Thoracic aorta (tissue), 2 donors: ENCODE results near the gene MUC20. TPM values are rescaled to one million over a fixed set of nuclear protein-coding genes. Genes with fewer than 3 reads are reported as not detected.
"Not testable (repeated sequence)": the region's sequence is repeated elsewhere in the genome, so short reads cannot be mapped to it uniquely, and the experiment has no call there.

ENCODE experiments used
- ATAC-seq: fragments of 150-250 bp; one replicate; pipeline ENCODE4 v1.8.0; 2017; ENCODE audit warnings: low read depth; ENCODE audit not compliant: insufficient number of reproducible peaks, low FRiP score
- DNase-seq: peaks from one replicate; pipeline ENCODE4 v3.0.0-alpha.2; 2020; ENCODE audit warnings: low spot score
- H3K27ac ChIP-seq, 2 donors: fragments of 200-600 bp; sonication (generic); 1 replicate in 1 of 2; 2 replicates in 1 of 2; pipeline ENCODE4 v1.5.1; 2016; ENCODE audit warnings: mild to moderate bottlenecking in 2 of 2, moderate library complexity in 2 of 2
- H3K27me3 ChIP-seq: fragments of 200-600 bp; sonication (generic); replicated peaks from 2 replicates; pipeline ENCODE4 v1.6.0; 2016; ENCODE audit warnings: mild to moderate bottlenecking; ENCODE audit not compliant: insufficient read depth
- H3K36me3 ChIP-seq: fragments of 200-600 bp; sonication (generic); one replicate; pipeline ENCODE4 v1.5.1; 2016
- H3K4me1 ChIP-seq, 2 donors: fragments of 200-600 bp; sonication (generic); 1 replicate in 1 of 2; 2 replicates in 1 of 2; pipeline versions ENCODE4 v1.5.1 to v1.6.0; 2016; ENCODE audit warnings: low read depth in 2 of 2, mild to moderate bottlenecking in 1 of 2; ENCODE audit not compliant: control insufficient read depth in 1 of 2
- H3K4me3 ChIP-seq: fragments of 200-600 bp; sonication (generic); 2 replicates; pipeline ENCODE4 v1.5.1; 2016; ENCODE audit warnings: mild to moderate bottlenecking
- H3K9me3 ChIP-seq: fragments of 200-600 bp; sonication (generic); 2 replicates; pipeline ENCODE4 v1.5.1; 2016
- total RNA-seq, 2 donors: library from RNA; depleted of rRNA; stranded (reverse); fragments of >200 nt; gene quantifications; one replicate each; pipeline versions ENCODE4 v1.1.0 to v1.2.3, GENCODE V29; 2016
- TF ChIP-seq, protein P1 (sequence below): fragments of 200-600 bp; sonication (generic); IDR thresholded peaks from one replicate; pipeline ENCODE4 v1.5.1; 2019; ENCODE audit warnings: antibody characterized with exemption

The MUC20 gene
- total RNA-seq, 2 donors from 2014 or later = 3.4 to 6.8 TPM

DNA sequence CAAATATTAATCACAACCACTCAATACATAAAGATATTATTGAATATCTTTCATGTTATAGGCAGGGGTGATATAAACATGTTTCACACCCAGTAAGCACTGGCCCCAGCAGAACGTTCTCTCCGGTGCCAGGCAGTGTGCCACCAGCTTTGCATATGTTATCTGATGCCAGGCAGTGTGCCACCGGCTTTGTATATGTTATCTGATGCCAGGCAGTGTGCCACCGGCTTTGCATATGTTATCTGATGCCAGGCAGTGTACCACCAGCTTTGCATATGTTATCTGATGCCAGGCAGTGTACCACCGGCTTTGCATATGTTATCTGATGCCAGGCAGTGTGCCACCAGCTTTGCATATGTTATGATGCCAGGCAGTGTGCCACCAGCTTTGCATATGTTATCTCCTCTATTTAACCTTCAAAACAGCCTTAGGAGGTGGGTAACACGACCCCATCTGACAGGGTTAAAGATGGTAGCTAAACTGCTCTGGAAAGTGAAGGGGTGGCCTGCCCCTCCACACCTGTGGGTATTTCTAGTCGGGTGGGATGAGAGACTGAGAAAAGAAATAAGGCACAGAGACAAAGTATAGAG lies 6.9 kb downstream of the MUC20 start:
- Histone ChIP-seq H3K4me3 (no peak overlapping the region), H3K9me3 (no peaks in the 10 kb centered on the region), H3K4me1 (no peaks in the 10 kb centered on the region), H3K27me3 (no peaks in the 10 kb centered on the region), H3K27ac (no peak overlapping the region), H3K36me3 (peaks cover 3% of the 10 kb centered on the region)
- ATAC-seq (no peak), DNase-seq (no peak)
- TF ChIP-seq, protein P1, sequence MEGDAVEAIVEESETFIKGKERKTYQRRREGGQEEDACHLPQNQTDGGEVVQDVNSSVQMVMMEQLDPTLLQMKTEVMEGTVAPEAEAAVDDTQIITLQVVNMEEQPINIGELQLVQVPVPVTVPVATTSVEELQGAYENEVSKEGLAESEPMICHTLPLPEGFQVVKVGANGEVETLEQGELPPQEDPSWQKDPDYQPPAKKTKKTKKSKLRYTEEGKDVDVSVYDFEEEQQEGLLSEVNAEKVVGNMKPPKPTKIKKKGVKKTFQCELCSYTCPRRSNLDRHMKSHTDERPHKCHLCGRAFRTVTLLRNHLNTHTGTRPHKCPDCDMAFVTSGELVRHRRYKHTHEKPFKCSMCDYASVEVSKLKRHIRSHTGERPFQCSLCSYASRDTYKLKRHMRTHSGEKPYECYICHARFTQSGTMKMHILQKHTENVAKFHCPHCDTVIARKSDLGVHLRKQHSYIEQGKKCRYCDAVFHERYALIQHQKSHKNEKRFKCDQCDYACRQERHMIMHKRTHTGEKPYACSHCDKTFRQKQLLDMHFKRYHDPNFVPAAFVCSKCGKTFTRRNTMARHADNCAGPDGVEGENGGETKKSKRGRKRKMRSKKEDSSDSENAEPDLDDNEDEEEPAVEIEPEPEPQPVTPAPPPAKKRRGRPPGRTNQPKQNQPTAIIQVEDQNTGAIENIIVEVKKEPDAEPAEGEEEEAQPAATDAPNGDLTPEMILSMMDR = no peak

DNA sequence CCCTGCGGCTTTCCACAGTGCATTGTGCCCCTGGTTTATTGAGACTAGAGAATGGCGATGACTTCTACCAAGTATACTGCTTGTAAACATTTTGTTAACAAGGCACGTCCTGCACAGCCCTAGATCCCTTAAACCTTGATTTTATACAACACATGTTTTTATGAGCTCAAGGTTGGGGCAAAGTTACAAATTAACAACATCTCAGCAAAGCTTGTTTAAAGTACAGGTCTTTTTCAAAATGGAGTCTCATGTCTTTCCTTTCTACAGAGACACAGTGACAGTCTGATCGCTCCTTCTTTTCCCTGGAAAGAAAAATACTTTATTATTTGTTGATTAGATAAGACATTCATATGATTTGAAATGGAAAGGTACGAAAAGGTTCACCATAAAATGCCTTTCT lies 8.0 kb downstream of the MUC20 start:
- H3K4me1 ChIP-seq, H3K36me3 ChIP-seq, DNase-seq, ATAC-seq, H3K4me3 ChIP-seq, H3K9me3 ChIP-seq, H3K27me3 ChIP-seq, H3K27ac ChIP-seq: not testable (repeated sequence)

DNA sequence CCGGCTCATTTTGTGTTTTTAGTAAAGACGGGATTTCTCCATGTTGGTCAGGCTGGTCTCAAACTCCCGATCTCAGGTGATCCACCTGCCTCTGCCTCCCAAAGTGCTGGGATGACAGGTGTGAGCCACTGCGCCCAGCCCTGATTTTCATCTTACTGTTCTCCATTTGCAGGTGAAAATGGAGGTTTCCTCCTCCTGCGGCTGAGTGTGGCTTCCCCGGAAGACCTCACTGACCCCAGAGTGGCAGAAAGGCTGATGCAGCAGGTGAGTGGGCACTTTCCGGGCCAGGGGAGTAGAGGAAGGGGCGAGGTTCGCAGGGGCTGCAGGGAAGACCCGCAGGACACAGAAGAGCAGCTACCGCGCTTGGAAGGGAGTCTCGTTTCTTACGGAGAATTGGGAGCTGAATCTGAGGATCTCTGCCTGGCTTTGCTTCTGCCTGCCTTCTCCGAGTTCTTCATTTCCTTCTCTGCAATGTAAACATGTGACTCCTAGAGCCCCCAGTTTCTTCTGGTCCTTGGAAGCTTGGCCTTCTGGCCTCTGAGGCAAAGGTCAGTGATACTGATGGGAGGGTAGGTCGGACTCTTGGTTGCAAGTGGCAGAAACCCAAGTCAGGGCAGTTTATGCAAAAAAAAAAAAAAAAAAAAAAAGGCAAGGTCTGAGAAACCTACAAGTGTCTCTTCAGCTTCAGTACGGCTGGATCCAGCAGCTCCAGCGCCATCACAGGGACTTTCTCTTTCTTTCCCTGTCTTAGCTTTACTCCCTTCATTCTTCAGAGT lies 8.9 kb downstream of the MUC20 start:
- H3K4me3 ChIP-seq = no peak overlapping the region
- H3K36me3 ChIP-seq = peaks cover 3% of the 10 kb centered on the region
- DNase-seq (no peak), ATAC-seq (no peak)
- TF ChIP-seq, protein P1 = no peak
- no peaks in the 10 kb centered on the region for H3K4me1 ChIP-seq
- no peaks in the 10 kb centered on the region for H3K27me3 ChIP-seq
- no peaks in the 10 kb centered on the region for H3K9me3 ChIP-seq
- no peak overlapping the region for H3K27ac ChIP-seq

DNA sequence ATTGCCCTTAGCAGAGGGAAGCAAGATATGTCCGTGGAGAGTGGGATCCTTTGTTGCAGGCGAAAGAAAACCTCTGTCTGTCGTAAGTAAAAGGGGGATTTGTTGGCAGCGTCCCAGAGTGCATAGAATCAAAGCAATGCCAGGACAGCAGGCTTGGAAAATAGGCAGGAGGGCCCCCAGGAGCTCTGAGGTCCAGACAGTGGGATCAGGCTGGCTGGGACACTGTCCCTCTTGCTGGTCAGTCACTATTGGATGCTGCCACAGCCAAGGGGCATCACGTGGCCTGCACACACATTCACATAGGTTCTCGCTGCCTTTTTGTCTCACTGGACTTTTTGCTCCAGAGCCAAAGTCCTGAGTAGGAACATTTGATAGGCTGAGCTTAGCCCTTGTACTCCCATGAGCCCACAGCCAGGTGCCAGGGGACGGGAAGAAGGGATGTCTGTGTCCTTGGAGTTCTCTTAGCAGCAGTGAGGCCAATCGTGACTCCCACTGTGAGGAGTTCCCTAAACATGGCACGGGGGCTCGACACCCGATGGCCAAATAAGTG lies 10.7 kb downstream of the MUC20 start:
- ATAC-seq = no peak
- TF ChIP-seq, protein P1 = no peak
- H3K36me3 ChIP-seq = peaks cover 3% of the 10 kb centered on the region

DNA sequence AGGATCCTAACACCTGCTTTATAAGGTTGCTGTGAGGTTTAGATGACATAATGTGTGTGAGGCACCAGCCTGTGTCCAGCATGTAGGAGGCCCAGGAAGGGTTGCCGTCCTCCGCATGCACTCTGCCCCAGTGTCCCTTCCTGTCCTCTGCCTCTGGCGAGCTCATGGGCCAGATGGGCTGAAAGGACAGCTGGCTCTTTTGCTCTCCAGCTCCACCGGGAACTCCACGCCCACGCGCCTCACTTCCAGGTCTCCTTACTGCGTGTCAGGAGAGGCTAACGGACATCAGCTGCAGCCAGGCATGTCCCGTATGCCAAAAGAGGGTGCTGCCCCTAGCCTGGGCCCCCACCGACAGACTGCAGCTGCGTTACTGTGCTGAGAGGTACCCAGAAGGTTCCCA lies 12.2 kb downstream of the MUC20 start:
- TF ChIP-seq, protein P1 = no peak
- Histone ChIP-seq H3K27me3 (no peaks in the 10 kb centered on the region), H3K4me3 (no peak overlapping the region), H3K4me1 (no peaks in the 10 kb centered on the region), H3K36me3 (peaks cover 3% of the 10 kb centered on the region), H3K27ac (no peak overlapping the region), H3K9me3 (no peaks in the 10 kb centered on the region)
- no peak for ATAC-seq
- no peak for DNase-seq

More for the DNA sequence above, 10.7 kb downstream of the MUC20 start:
- Histone ChIP-seq H3K9me3 (no peaks in the 10 kb centered on the region), H3K27ac (no peak overlapping the region), H3K27me3 (no peaks in the 10 kb centered on the region), H3K4me1 (no peaks in the 10 kb centered on the region), H3K4me3 (no peak overlapping the region)
- DNase-seq = no peak
